ENCODE data around the gene D2HGDH.

- TF ChIP-seq CTCF (IDR thresholded peaks at IDR 0.05) (no peak), POLR2A (IDR thresholded peaks at IDR 0.05) (no peak), POLR2AphosphoS5 (IDR thresholded peaks at IDR 0.05) (no peak)
Observed at GRCh38 chr2:241721852-241722251, 12.6 kb upstream of the D2HGDH start.

Data from prostate gland (tissue), 2 donors.